ENCODE results near the gene SPEG. TPM values are rescaled to one million over a fixed set of nuclear protein-coding genes. Genes with fewer than 3 reads are reported as not detected.

SPEG gene
- total and polyA plus RNA-seq, 3 donors from 2014 or later, result 16.0 to 24.3 (median 23.0) TPM

DNA sequence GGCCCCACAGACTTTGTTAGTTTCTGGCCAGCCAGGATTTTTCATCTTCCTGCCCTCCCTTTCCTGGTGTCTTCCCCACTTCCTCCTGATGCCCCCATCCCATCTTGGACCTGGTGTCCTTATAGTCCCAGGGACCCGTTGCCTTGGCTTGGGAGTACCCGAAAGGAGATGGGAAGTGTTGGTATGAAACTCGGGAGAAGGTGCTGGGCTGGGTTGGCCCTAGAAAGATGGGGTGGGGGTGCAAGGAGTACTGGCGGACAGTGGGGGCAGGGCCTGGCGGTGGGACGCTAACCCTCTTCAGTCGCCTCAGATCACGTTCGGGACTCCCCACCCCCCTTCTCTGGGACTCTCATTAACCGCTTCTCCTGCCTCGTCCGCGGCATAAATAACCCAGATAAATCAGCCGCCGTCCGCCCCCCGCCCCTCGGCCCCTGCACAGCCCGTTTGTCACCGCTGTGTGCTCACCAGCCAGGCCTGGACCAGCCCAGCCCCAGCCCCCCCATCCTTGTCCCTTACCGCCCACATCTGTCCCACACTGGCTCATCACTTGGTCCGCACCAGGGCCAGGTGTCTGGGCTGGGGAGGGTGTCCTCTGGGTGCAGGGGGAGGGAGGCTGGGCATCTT is 76.0 kb downstream of the SPEG start:
- Histone ChIP-seq H3K4me3 (no peak overlapping the region), H3K4me1 (peaks cover 20% of the 10 kb centered on the region), H3K27me3 (no peaks in the 10 kb centered on the region), H3K9me3 (no peaks in the 10 kb centered on the region), H3K36me3 (ENCODE audit: low read depth, missing control alignments) (no peaks in the 10 kb centered on the region), H3K27ac (no peak overlapping the region)
- intact Hi-C loops (cut with DNase I; ENCODE audit: low total_unique reads), result no loop called here
- WGBS, 2 donors, result 59 to 71% methylated on average over 21 to 22 of the region's 22 CpGs
- no peak for TF ChIP-seq POLR2A (IDR thresholded peaks at IDR 0.05)
- TF ChIP-seq CTCF (IDR thresholded peaks at IDR 0.05), result no peak
- no peak for DNase-seq

DNA sequence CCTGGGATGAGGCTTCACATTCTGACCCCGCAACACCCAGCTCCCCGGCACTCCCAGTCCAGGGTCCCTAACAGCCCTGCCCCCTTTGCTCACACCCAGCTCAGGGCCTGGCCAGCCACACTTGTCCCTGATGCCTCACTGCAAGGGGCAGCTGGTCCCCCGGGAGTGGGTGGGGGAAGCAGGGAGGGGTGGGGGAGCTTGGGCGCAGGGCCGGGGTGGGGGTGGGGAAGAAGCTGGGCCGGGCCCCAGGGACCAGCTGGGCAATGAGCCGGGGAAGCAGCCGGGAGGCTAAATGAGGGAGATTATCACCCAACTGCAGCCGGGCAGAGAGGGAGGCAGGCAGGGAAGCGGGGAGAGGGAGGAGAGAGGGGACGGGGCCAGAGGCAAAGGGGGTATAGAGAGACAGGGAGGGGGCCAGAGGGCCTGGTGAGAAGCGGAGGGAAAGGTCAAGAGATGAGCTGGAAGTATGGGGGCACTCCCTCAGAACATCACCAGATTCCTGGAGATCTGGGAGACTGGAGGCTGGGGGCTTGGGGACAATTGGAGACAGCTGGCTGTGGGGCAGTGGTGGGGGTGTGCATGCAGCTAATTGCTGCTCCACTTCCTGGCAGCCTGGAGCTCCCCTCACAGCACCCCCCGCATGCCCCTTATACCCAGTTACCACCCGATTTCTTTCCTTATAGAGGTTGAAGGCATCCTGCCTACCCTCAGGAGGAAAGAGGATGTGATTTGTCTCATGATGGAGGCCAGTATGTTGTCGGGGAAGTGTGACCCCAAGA is 77.1 kb downstream of the SPEG start:
- H3K27ac ChIP-seq, result no peak overlapping the region
- no peak for DNase-seq
- intact Hi-C loops (cut with DNase I; ENCODE audit: low total_unique reads), result no loop called here
- H3K27me3 ChIP-seq, result no peaks in the 10 kb centered on the region
- H3K4me3 ChIP-seq, result no peak overlapping the region
- WGBS, 2 donors, result 70 to 76% methylated on average over 14 to 15 of the region's 15 CpGs
- no peaks in the 10 kb centered on the region for H3K36me3 ChIP-seq (ENCODE audit: low read depth, missing control alignments)
- no peaks in the 10 kb centered on the region for H3K9me3 ChIP-seq
- H3K4me1 ChIP-seq, result peaks cover 20% of the 10 kb centered on the region
- no peak for TF ChIP-seq CTCF (IDR thresholded peaks at IDR 0.05)
- no peak for TF ChIP-seq POLR2A (IDR thresholded peaks at IDR 0.05)

DNA sequence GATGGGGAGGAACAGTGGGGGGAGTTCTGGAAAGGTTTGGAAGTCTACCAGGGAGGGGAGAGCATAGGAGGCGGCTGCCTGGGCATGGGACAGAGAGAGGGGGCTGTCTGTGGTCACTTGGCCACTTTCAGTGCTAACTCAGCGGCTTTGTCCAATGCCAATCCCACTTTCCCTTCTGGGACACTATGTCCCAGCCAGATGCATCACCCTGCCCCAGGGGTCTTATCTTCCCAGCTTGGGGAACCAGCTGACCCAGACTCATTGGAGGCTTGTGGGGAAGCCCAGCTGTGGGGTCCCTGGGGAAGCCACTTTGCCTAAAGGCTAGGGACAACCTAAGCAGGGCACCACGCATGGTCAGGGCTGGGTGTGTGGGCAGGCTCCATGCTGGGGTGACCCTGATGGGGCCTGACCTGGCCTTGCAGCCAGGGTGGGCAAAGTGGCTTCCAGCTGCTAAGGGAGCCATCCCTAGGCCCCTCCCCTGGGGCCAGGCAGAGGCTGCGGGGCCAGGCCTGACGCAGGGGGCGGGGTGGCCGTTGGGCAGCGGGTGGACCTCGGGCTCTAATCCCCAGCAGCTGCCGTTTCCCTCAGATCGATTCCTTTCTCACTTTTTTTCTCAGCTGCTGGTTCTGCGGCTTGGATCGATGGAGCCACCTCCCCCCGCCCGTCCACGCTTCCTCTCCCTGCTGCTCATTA is 78.0 kb downstream of the SPEG start:
- Histone ChIP-seq H3K4me3 (no peak overlapping the region), H3K27ac (no peak overlapping the region), H3K4me1 (peaks cover 20% of the 10 kb centered on the region), H3K27me3 (no peaks in the 10 kb centered on the region), H3K9me3 (no peaks in the 10 kb centered on the region), H3K36me3 (ENCODE audit: low read depth, missing control alignments) (no peaks in the 10 kb centered on the region)
- DNase-seq, result no peak
- TF ChIP-seq CTCF (IDR thresholded peaks at IDR 0.05), result no peak
- no peak for TF ChIP-seq POLR2A (IDR thresholded peaks at IDR 0.05)
- 51 to 73% methylated on average over 15 to 16 of the region's 16 CpGs for WGBS, 2 donors
- intact Hi-C loops (cut with DNase I; ENCODE audit: low total_unique reads), result no loop called here

GRCh38 chr2:219513787-219514186 is 79.1 kb downstream of the SPEG start:
- no peak overlapping the region for H3K27ac ChIP-seq
- WGBS, 2 donors, result 48 to 68% methylated on average over 3 to 4 of the region's 4 CpGs
- no peaks in the 10 kb centered on the region for H3K27me3 ChIP-seq
- intact Hi-C loops (cut with DNase I; ENCODE audit: low total_unique reads), result no loop called here
- no peaks in the 10 kb centered on the region for H3K36me3 ChIP-seq (ENCODE audit: low read depth, missing control alignments)
- no peak for DNase-seq
- H3K4me1 ChIP-seq, result peaks cover 16% of the 10 kb centered on the region
- TF ChIP-seq POLR2A (IDR thresholded peaks at IDR 0.05) (no peak), CTCF (IDR thresholded peaks at IDR 0.05) (no peak)
- no peaks in the 10 kb centered on the region for H3K9me3 ChIP-seq
- H3K4me3 ChIP-seq, result no peak overlapping the region
